Stimulated activated CD4-positive, alpha-beta T cell treated with anti-CD3 and anti-CD28 coated beads, Interleukin-15, amount 100 ng/mL, for 48 hours (primary cell): ENCODE results near the gene OR13C2.
"Not testable (repeated sequence)": the region's sequence is repeated elsewhere in the genome, so short reads cannot be mapped to it uniquely, and the experiment has no call there.

Source experiments
- DNase-seq, 2 donors: peaks; one replicate each; pipeline ENCODE4 v3.0.0-alpha.2; 2020; ENCODE audit warnings: low read depth in 2 of 2

OR13C2 gene

GRCh38 chr9:104605527-104605926, at the start of gene OR13C2:
OR13C2 (minus strand) TSS chr9:104605627; CDS start chr9:104605627, 0 bp downstream.
- not testable (repeated sequence) for DNase-seq

- DNase-seq, result no peak
These were observed 30.0 kb upstream of the OR13C2 start for GRCh38 chr9:104635456-104635855.

DNA sequence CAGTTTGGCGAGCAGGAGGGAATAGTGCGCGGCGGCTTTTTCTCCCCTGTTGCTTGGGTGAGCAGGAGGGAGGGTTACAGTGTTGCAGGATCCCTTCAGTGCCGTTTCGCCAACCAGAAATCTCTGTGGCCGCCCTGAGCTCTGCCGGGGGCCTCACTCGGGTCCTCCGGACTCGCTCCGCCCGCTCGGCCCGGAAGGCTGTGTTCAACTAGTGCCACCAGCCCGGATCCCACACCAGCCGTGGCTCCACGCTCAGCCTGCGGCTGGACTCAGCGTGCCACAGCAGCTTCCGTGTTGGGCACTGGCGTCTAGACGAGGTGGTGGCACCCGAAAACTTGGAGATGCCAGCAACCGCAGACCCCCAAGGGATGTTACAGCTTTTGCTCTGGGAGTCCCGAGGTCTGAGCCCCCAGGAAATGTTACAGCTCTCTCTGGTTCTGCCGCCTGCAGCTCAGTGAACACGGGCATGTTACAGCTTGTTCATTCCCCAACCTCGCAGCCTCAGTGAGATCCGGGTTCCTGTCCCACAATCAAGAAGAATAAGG, 28.6 kb upstream of the OR13C2 start:
- no peak for DNase-seq

GRCh38 chr9:104625964-104626363, 20.5 kb upstream of the OR13C2 start:
- DNase-seq, result not testable (repeated sequence)

GRCh38 chr9:104618104-104618503, 12.7 kb upstream of the OR13C2 start, which contains the start of gene OR13C9:
OR13C9 (minus strand) TSS chr9:104618204; CDS start chr9:104618204, 0 bp downstream.
- DNase-seq, result no peak

DNA sequence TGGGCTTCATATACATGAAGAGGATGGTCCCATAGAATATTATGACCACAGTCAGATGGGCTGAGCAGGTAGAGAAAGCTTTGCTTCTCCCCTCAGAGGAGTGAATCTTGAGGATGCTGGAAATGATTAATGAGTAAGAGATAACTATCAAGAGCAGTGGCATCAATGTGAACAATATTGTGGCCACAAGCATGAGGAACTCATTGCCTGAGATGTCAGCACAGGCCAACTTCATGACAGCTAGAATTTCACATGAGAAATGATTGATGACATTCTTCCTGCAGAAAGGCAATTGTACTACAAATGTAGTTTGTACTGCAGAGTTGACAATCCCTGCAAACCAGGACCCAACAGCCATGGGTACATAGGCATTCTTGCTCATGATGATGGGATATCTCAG, 12.0 kb upstream of the OR13C2 start:
- no peak for DNase-seq

- no peak for DNase-seq
These were observed 5.8 kb upstream of the OR13C2 start for GRCh38 chr9:104611213-104611612.

- DNase-seq, result no peak
These were observed 2.9 kb upstream of the OR13C2 start for GRCh38 chr9:104608336-104608735.

- DNase-seq, result no peak
These were observed 725 bp upstream of the OR13C2 start for GRCh38 chr9:104606152-104606551.

GRCh38 chr9:104604801-104605200, 626 bp downstream of the OR13C2 start:
- DNase-seq, result no peak

GRCh38 chr9:104599313-104599712, 6.1 kb downstream of the OR13C2 start, which contains the start of gene OR13C5:
OR13C5 (minus strand) TSS chr9:104599413; CDS start chr9:104599413, 0 bp downstream.
- DNase-seq, result not testable (repeated sequence)

DNA sequence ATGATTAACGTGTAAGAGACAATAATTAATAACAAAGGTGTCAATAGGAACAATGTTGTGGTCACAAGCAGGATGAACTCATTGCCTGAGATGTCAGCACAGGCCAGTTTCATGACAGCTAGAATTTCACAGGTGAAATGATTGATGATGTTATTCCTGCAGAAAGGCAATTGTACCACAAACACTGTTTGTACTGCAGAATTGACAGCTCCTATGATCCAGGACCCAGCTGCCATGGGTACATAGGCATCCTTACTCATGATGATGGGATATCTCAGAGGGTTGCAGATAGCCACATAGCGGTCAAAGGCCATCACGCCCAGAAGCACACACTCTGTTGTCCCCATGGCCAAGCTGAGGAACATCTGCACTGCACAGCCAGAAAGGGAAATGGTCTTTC, 6.7 kb downstream of the OR13C2 start:
- DNase-seq, result not testable (repeated sequence)

GRCh38 chr9:104589626-104590025, 15.8 kb downstream of the OR13C2 start:
- DNase-seq, result no peak

DNA sequence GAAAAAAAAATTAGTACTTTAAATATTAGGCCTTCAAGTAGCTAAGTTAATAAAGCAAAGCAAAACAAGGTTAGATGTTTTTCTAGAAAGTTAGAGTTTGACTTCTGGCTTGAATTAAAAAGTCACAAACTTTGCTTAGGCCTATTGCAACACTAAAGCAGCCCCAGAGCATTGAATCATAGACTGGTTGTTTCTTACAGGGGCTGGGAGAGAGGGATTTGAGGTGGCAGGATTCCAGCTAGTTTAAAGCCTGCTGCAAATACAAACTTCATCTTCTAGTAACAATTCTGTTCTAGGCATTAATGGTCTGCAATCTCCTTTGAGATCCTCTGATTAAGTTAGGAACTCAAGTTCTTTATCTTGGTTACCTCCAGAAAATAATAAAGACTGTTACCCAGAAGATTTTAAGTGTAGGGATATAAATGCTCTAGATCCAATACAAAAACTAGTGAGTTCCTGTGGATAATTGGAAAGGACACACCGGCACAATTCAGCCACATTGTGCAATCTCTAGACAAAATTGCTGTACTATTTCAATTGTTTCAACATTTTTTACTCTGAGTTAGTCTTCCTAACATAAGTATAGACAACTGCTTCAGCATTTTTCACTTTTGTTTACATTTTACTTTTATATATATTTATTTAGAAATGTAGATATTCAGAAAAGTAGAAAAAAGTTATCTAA, 18.8 kb downstream of the OR13C2 start:
- no peak for DNase-seq

GRCh38 chr9:104580562-104580961, 24.9 kb downstream of the OR13C2 start:
- DNase-seq, result no peak

GRCh38 chr9:104577263-104577662, 28.2 kb downstream of the OR13C2 start:
- DNase-seq, result no peak

GRCh38 chr9:104575456-104575855, 30.0 kb downstream of the OR13C2 start:
- no peak for DNase-seq

DNA sequence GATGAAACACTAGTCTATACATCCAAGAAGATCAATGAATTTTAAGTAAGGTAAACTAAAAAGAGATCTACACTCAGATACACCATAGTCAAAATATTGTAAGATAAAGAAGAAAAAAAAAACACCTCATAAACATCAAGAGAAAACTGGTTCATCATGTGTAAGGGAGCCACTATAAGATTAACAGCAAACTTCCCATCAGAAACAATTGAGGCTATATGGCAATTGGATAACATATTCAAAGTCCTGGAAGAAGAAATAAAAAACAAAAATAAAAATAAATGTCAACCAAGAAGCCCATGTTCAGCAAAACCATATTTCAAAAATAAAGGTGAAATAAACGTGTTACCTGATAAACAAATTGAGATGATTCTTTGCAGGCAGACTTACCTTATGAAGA, 32.8 kb downstream of the OR13C2 start:
- DNase-seq, result no peak

DNA sequence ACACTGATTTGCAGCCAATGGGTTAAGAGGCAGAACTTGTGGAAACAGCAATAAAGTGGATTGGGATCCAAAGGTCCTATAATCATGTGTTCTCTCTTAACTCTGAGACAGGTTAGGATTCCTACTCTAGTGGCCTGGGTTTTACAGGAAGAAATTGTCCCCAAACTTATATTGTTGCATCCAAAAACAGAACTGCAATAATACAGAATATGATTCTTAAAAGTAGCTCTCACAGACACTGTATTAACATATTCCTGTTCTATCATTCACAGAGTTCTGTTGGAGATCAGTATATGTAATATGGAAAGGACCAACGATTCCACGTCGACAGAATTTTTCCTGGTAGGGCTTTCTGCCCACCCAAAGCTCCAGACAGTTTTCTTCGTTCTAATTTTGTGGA, 36.6 kb downstream of the OR13C2 start, which contains the start of gene OR13C8:
TSS of gene OR13C8 (plus strand) at position 301 of the 400 bp plus-strand sequence. CDS start at position 301, 0 bp downstream.
- no peak for DNase-seq

DNA sequence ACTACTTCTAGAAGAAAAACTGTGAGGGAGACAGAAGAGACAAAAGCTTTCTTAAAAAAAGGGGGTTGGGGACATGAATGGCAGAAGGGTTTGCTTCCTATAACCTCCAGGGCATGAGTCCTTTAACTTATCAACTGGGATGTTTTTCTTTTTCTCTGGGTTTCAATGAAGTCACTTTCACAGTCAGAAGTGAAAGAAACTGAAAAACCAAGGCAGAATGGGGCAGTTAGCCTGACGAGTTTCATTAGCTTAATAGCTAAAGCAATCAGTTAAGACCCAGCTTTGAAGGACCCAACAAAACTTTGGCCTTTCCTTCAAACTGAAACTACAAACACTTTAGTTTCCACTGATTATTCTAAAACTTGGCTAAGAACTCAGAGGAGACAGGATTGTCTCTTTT, 41.1 kb downstream of the OR13C2 start:
- no peak for DNase-seq

GRCh38 chr9:104556830-104557634, 48.4 kb downstream of the OR13C2 start:
- DNase-seq, result no peak

GRCh38 chr9:104555521-104555920, 49.9 kb downstream of the OR13C2 start:
- DNase-seq, result no peak
